Measurements from ENCODE around the gene SLC39A3.

Gene SLC39A3

GRCh38 chr19:2744113-2744512 lies 4.3 kb upstream of the SLC39A3 start:
- no peak for DNase-seq

- no peak for DNase-seq
Observed at GRCh38 chr19:2743099-2743498, 3.3 kb upstream of the SLC39A3 start.

GRCh38 chr19:2740314-2740656 lies 468 bp upstream of the SLC39A3 start:
- DNase-seq: no peak

- DNase-seq: no peak
Observed at GRCh38 chr19:2736550-2737190, 3.1 kb downstream of the SLC39A3 start.

GRCh38 chr19:2735374-2735773 lies 4.4 kb downstream of the SLC39A3 start:
- no peak for DNase-seq

GRCh38 chr19:2734589-2735288 lies 5.1 kb downstream of the SLC39A3 start:
- no peak for DNase-seq

GRCh38 chr19:2733930-2734588 lies 5.8 kb downstream of the SLC39A3 start:
- no peak for DNase-seq

- DNase-seq: no peak
Observed at GRCh38 chr19:2732883-2733282, 6.9 kb downstream of the SLC39A3 start.

GRCh38 chr19:2732157-2732725 lies 7.6 kb downstream of the SLC39A3 start:
- DNase-seq: no peak

GRCh38 chr19:2731181-2731995 lies 8.4 kb downstream of the SLC39A3 start:
- DNase-seq: no peak

- no peak for DNase-seq
Observed at GRCh38 chr19:2729943-2730818, 9.6 kb downstream of the SLC39A3 start.

- DNase-seq: no peak
Observed at GRCh38 chr19:2728783-2729387, 10.9 kb downstream of the SLC39A3 start.

GRCh38 chr19:2727640-2727944 lies 12.2 kb downstream of the SLC39A3 start:
- no peak for DNase-seq

GRCh38 chr19:2726904-2727639 lies 12.7 kb downstream of the SLC39A3 start:
- DNase-seq: no peak

- DNase-seq: no peak
Observed at GRCh38 chr19:2726160-2726855, 13.5 kb downstream of the SLC39A3 start.

- no peak for DNase-seq
Observed at GRCh38 chr19:2724148-2724557, 15.7 kb downstream of the SLC39A3 start.

GRCh38 chr19:2723747-2724146 lies 16.1 kb downstream of the SLC39A3 start:
- no peak for DNase-seq

- no peak for DNase-seq
Observed at GRCh38 chr19:2723345-2723715, 16.5 kb downstream of the SLC39A3 start.

GRCh38 chr19:2722541-2723344 lies 17.1 kb downstream of the SLC39A3 start:
- DNase-seq: no peak

Measured in NCI-H1694 (cell line).